Hindlimb muscle (tissue), 1 donor: Measurements from ENCODE around the gene WDR46. TPM values are rescaled to one million over a fixed set of nuclear protein-coding genes. Genes with fewer than 3 reads are reported as not detected.

Experiments used
- DNase-seq: peaks from one replicate; pipeline ENCODE4 v3.0.0-alpha.2; 2013
- polyA plus RNA-seq: library from polyadenylated mRNA; unstranded; fragments of 120-200 nt; gene quantifications from one replicate; pipeline ENCODE4 v1.2.1, GENCODE V29; 2013; ENCODE audit not compliant: insufficient read length

WDR46 gene
- polyA plus RNA-seq, 1 donor: 58.4 TPM

GRCh38 chr6:33313105-33313708 is 24.2 kb upstream of the WDR46 start:
- peak; percentile 57 for DNase-seq

- peak; percentile 68 for DNase-seq
These were observed 23.5 kb upstream of the WDR46 start for GRCh38 chr6:33312361-33313104.

- no peak for DNase-seq
These were observed 17.3 kb upstream of the WDR46 start for GRCh38 chr6:33306356-33306755.

- no peak for DNase-seq
These were observed 16.0 kb upstream of the WDR46 start for GRCh38 chr6:33305052-33305451.

GRCh38 chr6:33304216-33304615 is 15.2 kb upstream of the WDR46 start:
- no peak for DNase-seq

GRCh38 chr6:33301877-33302276 is 12.8 kb upstream of the WDR46 start:
- no peak for DNase-seq

- DNase-seq: peak; percentile 94
These were observed 10.4 kb upstream of the WDR46 start for GRCh38 chr6:33299237-33299944.

- DNase-seq: peak; percentile 84
These were observed 9.8 kb upstream of the WDR46 start, which contains the start of gene RGL2 for GRCh38 chr6:33298773-33299236. Gene RGL2 (minus strand): TSS chr6:33298942. CDS start chr6:33298610, 332 bp downstream.

GRCh38 chr6:33297956-33298772 is 9.1 kb upstream of the WDR46 start:
- peak; percentile 83 for DNase-seq

GRCh38 chr6:33297406-33297955 is 8.4 kb upstream of the WDR46 start:
- DNase-seq: no peak

GRCh38 chr6:33296797-33297405 is 7.9 kb upstream of the WDR46 start:
- DNase-seq: no peak

GRCh38 chr6:33295621-33296369 is 6.8 kb upstream of the WDR46 start:
- DNase-seq: no peak

GRCh38 chr6:33294086-33294823 is 5.2 kb upstream of the WDR46 start:
- no peak for DNase-seq

- no peak for DNase-seq
These were observed 4.1 kb upstream of the WDR46 start for GRCh38 chr6:33292996-33293682.

GRCh38 chr6:33290459-33290858 is 1.4 kb upstream of the WDR46 start:
- no peak for DNase-seq

GRCh38 chr6:33289784-33290315 is 811 bp upstream of the WDR46 start:
- no peak for DNase-seq

- no peak for DNase-seq
These were observed 708 bp downstream of the WDR46 start for GRCh38 chr6:33288141-33288920.
